Fibroblast of pulmonary artery (primary cell): ENCODE data around the gene FSTL3.

ENCODE experiments used
- DNase-seq: peaks from one replicate; pipeline ENCODE4 v3.0.0-alpha.2; 2010; ENCODE audit warnings: low read depth
- H3K4me3 ChIP-seq: replicated peaks from 2 replicates; pipeline ENCODE4 v1.5.1; 2011; ENCODE audit warnings: low read depth, mild to moderate bottlenecking, control low read depth, low read length, moderate library complexity
- CTCF ChIP-seq: IDR thresholded peaks from 2 replicates; pipeline ENCODE4 v1.5.1; 2011; ENCODE audit warnings: mild to moderate bottlenecking, control low read depth, low read length, inconsistent platforms; ENCODE audit errors: missing control alignments

Gene FSTL3

GRCh38 chr19:641702-642101 lies 34.5 kb upstream of the FSTL3 start:
- no peak for TF ChIP-seq CTCF
- no peak overlapping the region for H3K4me3 ChIP-seq
- DNase-seq, result no peak

- DNase-seq, result no peak
- no peak for TF ChIP-seq CTCF
- no peak overlapping the region for H3K4me3 ChIP-seq
Observed at GRCh38 chr19:642767-643727, 33.1 kb upstream of the FSTL3 start.

GRCh38 chr19:643736-644135 lies 32.5 kb upstream of the FSTL3 start:
- H3K4me3 ChIP-seq, result no peak overlapping the region
- no peak for DNase-seq
- TF ChIP-seq CTCF, result no peak

- TF ChIP-seq CTCF, result no peak
- H3K4me3 ChIP-seq, result no peak overlapping the region
- DNase-seq, result no peak
Observed at GRCh38 chr19:644363-644762, 31.8 kb upstream of the FSTL3 start.

GRCh38 chr19:644789-645188 lies 31.4 kb upstream of the FSTL3 start:
- DNase-seq, result no peak
- no peak overlapping the region for H3K4me3 ChIP-seq
- no peak for TF ChIP-seq CTCF

GRCh38 chr19:645912-646778 lies 30.0 kb upstream of the FSTL3 start:
- no peak for DNase-seq
- no peak overlapping the region for H3K4me3 ChIP-seq
- no peak for TF ChIP-seq CTCF
